Activated naive CD4-positive, alpha-beta T cell treated with Interleukin-2 at 50 U/mL for 16 hours (primary cell): ENCODE data around the gene HSBP1.

Source experiments
- DNase-seq: peaks from one replicate; pipeline ENCODE4 v3.0.0-alpha.2; 2020

Gene HSBP1

GRCh38 chr16:83842291-83842690, 34.5 kb downstream of the HSBP1 start:
- no peak for DNase-seq

GRCh38 chr16:83842756-83843507, 35.2 kb downstream of the HSBP1 start:
- DNase-seq: no peak

- DNase-seq: no peak
Measured at GRCh38 chr16:83843657-83844056, 35.9 kb downstream of the HSBP1 start.

- no peak for DNase-seq
Measured at GRCh38 chr16:83845263-83845662, 37.5 kb downstream of the HSBP1 start.

GRCh38 chr16:83847371-83848225, 39.8 kb downstream of the HSBP1 start:
- no peak for DNase-seq

GRCh38 chr16:83849421-83849820, 41.6 kb downstream of the HSBP1 start:
- no peak for DNase-seq

- no peak for DNase-seq
Measured at GRCh38 chr16:83850947-83851346, 43.2 kb downstream of the HSBP1 start.

- DNase-seq: no peak
Measured at GRCh38 chr16:83851473-83851872, 43.7 kb downstream of the HSBP1 start.

- no peak for DNase-seq
Measured at GRCh38 chr16:83852774-83853173, 45.0 kb downstream of the HSBP1 start.

- DNase-seq: no peak
Measured at GRCh38 chr16:83853834-83854233, 46.1 kb downstream of the HSBP1 start.

- no peak for DNase-seq
Measured at GRCh38 chr16:83854420-83854819, 46.6 kb downstream of the HSBP1 start.

- no peak for DNase-seq
Measured at GRCh38 chr16:83856792-83857191, 49.0 kb downstream of the HSBP1 start.

GRCh38 chr16:83859265-83859664, 51.5 kb downstream of the HSBP1 start:
- no peak for DNase-seq

- no peak for DNase-seq
Measured at GRCh38 chr16:83862661-83863060, 54.9 kb downstream of the HSBP1 start.

- no peak for DNase-seq
Measured at GRCh38 chr16:83863682-83864081, 55.9 kb downstream of the HSBP1 start.
